Measurements from ENCODE around the gene JPT2. TPM values are rescaled to one million over a fixed set of nuclear protein-coding genes. Genes with fewer than 3 reads are reported as not detected.

The JPT2 gene
- total RNA-seq, 4 donors from 2014 or later = 12.0 to 31.5 (median 25.1) TPM

- H3K9me3 ChIP-seq = no peaks in the 10 kb centered on the region
- H3K27me3 ChIP-seq = no peaks in the 10 kb centered on the region
- H3K36me3 ChIP-seq = peaks cover 0 to 25% (median 4%) of the 10 kb centered on the region in 4 donors
- H3K27ac ChIP-seq = no peak overlapping the region
- in situ Hi-C loops (cut with MboI; ENCODE audit: low pct_ligation_motif_present in 1 of 4, low pct_unique_long_range_greater_than_20kb in 1 of 4, low sequenced_read_pairs in 3 of 4) (no loop called here), intact Hi-C loops (cut with DNase I; ENCODE audit: low total_unique reads) (no loop called here)
- H3K4me3 ChIP-seq = no peak overlapping the region
- no peaks in the 10 kb centered on the region for H3K4me1 ChIP-seq
- DNase-seq = no peak
- no peak for TF ChIP-seq EP300 (IDR thresholded peaks at IDR 0.05; ENCODE audit: low read depth)
- TF ChIP-seq POLR2A (IDR thresholded peaks at IDR 0.05) = no peak
- no peak for TF ChIP-seq POLR2AphosphoS5 (IDR thresholded peaks at IDR 0.05)
- TF ChIP-seq, protein P1, sequence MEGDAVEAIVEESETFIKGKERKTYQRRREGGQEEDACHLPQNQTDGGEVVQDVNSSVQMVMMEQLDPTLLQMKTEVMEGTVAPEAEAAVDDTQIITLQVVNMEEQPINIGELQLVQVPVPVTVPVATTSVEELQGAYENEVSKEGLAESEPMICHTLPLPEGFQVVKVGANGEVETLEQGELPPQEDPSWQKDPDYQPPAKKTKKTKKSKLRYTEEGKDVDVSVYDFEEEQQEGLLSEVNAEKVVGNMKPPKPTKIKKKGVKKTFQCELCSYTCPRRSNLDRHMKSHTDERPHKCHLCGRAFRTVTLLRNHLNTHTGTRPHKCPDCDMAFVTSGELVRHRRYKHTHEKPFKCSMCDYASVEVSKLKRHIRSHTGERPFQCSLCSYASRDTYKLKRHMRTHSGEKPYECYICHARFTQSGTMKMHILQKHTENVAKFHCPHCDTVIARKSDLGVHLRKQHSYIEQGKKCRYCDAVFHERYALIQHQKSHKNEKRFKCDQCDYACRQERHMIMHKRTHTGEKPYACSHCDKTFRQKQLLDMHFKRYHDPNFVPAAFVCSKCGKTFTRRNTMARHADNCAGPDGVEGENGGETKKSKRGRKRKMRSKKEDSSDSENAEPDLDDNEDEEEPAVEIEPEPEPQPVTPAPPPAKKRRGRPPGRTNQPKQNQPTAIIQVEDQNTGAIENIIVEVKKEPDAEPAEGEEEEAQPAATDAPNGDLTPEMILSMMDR (IDR thresholded peaks at IDR 0.05) = no peak
- WGBS, 2 donors (ENCODE audit: low coverage in 1 of 2) = 88% methylated on average over 23 of the region's 25 CpGs; no CpG with 5 or more reads in 1 of the 2 donors
These were observed 67.3 kb downstream of the JPT2 start for GRCh38 chr16:1745181-1745899.

- H3K4me1 ChIP-seq = no peaks in the 10 kb centered on the region
- peaks cover 0 to 27% (median 4%) of the 10 kb centered on the region in 4 donors for H3K36me3 ChIP-seq
- intact Hi-C loops (cut with DNase I; ENCODE audit: low total_unique reads) = no loop called here
- H3K27ac ChIP-seq = no peak overlapping the region
- H3K4me3 ChIP-seq = no peak overlapping the region
- H3K27me3 ChIP-seq = no peaks in the 10 kb centered on the region
- DNase-seq = no peak
- H3K9me3 ChIP-seq = no peaks in the 10 kb centered on the region
- in situ Hi-C loops (cut with MboI; ENCODE audit: low pct_ligation_motif_present in 1 of 4, low pct_unique_long_range_greater_than_20kb in 1 of 4, low sequenced_read_pairs in 3 of 4) = no loop called here
- WGBS, 2 donors (ENCODE audit: low coverage in 1 of 2) = 92% methylated on average over 22 of the region's 29 CpGs; no CpG with 5 or more reads in 1 of the 2 donors
- TF ChIP-seq POLR2A (IDR thresholded peaks at IDR 0.05) = no peak
- no peak for TF ChIP-seq POLR2AphosphoS5 (IDR thresholded peaks at IDR 0.05)
- TF ChIP-seq EP300 (IDR thresholded peaks at IDR 0.05; ENCODE audit: low read depth) = no peak
- TF ChIP-seq, protein P1 (IDR thresholded peaks at IDR 0.05) = no peak
These were observed 68.0 kb downstream of the JPT2 start for GRCh38 chr16:1745900-1746692.

- Histone ChIP-seq H3K27me3 (no peaks in the 10 kb centered on the region), H3K27ac (no peak overlapping the region), H3K9me3 (no peaks in the 10 kb centered on the region), H3K36me3 (peaks cover 0 to 27% (median 7%) of the 10 kb centered on the region in 4 donors), H3K4me1 (no peaks in the 10 kb centered on the region), H3K4me3 (no peak overlapping the region)
- 95% methylated on average over 26 of the region's 31 CpGs; no CpG with 5 or more reads in 1 of the 2 donors for WGBS, 2 donors (ENCODE audit: low coverage in 1 of 2)
- in situ Hi-C loops (cut with MboI; ENCODE audit: low pct_ligation_motif_present in 1 of 4, low pct_unique_long_range_greater_than_20kb in 1 of 4, low sequenced_read_pairs in 3 of 4) = no loop called here
- TF ChIP-seq POLR2A (IDR thresholded peaks at IDR 0.05) (no peak), EP300 (IDR thresholded peaks at IDR 0.05; ENCODE audit: low read depth) (no peak), POLR2AphosphoS5 (IDR thresholded peaks at IDR 0.05) (no peak)
- TF ChIP-seq, protein P1 (IDR thresholded peaks at IDR 0.05) = no peak
- intact Hi-C loops (cut with DNase I; ENCODE audit: low total_unique reads) = no loop called here
- no peak for DNase-seq
These were observed 68.7 kb downstream of the JPT2 start for GRCh38 chr16:1746693-1747195.

- Histone ChIP-seq H3K4me1 (no peaks in the 10 kb centered on the region), H3K27me3 (no peaks in the 10 kb centered on the region), H3K36me3 (peaks cover 0 to 30% (median 13%) of the 10 kb centered on the region in 4 donors), H3K27ac (no peak overlapping the region), H3K4me3 (no peak overlapping the region), H3K9me3 (no peaks in the 10 kb centered on the region)
- in situ Hi-C loops (cut with MboI; ENCODE audit: low pct_ligation_motif_present in 1 of 4, low pct_unique_long_range_greater_than_20kb in 1 of 4, low sequenced_read_pairs in 3 of 4) = no loop called here
- intact Hi-C loops (cut with DNase I; ENCODE audit: low total_unique reads) = no loop called here
- TF ChIP-seq, protein P1 (IDR thresholded peaks at IDR 0.05) = no peak
- DNase-seq = no peak
- WGBS, 2 donors (ENCODE audit: low coverage in 1 of 2) = 97% methylated on average over 7 of the region's 11 CpGs; no CpG with 5 or more reads in 1 of the 2 donors
These were observed 69.9 kb downstream of the JPT2 start for GRCh38 chr16:1747934-1748333.
